Spleen (tissue), 7 donors: ENCODE data around the gene ADARB2.

Experiments used
- CTCF ChIP-seq, 11 experiments: fragments of 200-600 bp in 7 of 11; fragments of 450-650 bp in 4 of 11; sonication (generic) in 4 of 11; IDR thresholded peaks in 8 of 11; conservative IDR thresholded peaks in 3 of 11; 1 replicate in 7 of 11; 2 replicates in 4 of 11; pipeline versions ENCODE4 v1.4.0 to v1.8.0; 2016 to 2021; ENCODE audit warnings: antibody characterized with exemption in 11 of 11, inconsistent platforms in 4 of 11, mild to moderate bottlenecking in 1 of 11
- POLR2AphosphoS5 ChIP-seq, 3 donors: sonication (generic); formaldehyde crosslinking; IDR thresholded peaks; one replicate each; pipeline ENCODE4 v1.5.1; 2017; ENCODE audit warnings: antibody characterized with exemption in 3 of 3
- donor health status: DM: no; HTN: no; CAD: no; lungs with moderate emphysema.
- donor health status: DM: no; HTN: no; CAD: no.
- donor health status: DM: no; HTN: no; CAD: no.

- no peak for TF ChIP-seq CTCF (IDR thresholded peaks at IDR 0.05 in 8 of 11, conservative IDR thresholded peaks at IDR 0.05 in 3 of 11)
- no peak for TF ChIP-seq POLR2AphosphoS5 (IDR thresholded peaks at IDR 0.05)
These were observed 91.0 kb downstream of the ADARB2 start for GRCh38 chr10:1646332-1646731.
